Thoracic aorta (tissue), 2 donors: ENCODE measurements around the gene IGSF21. TPM values are rescaled to one million over a fixed set of nuclear protein-coding genes. Genes with fewer than 3 reads are reported as not detected.
"Not testable (repeated sequence)": the region's sequence is repeated elsewhere in the genome, so short reads cannot be mapped to it uniquely, and the experiment has no call there.

Source experiments
- ATAC-seq: fragments of 150-250 bp; one replicate; pipeline ENCODE4 v1.8.0; 2017; ENCODE audit warnings: low read depth; ENCODE audit not compliant: insufficient number of reproducible peaks, low FRiP score
- DNase-seq: peaks from one replicate; pipeline ENCODE4 v3.0.0-alpha.2; 2020; ENCODE audit warnings: low spot score
- H3K27ac ChIP-seq, 2 donors: fragments of 200-600 bp; sonication (generic); 1 replicate in 1 of 2; 2 replicates in 1 of 2; pipeline ENCODE4 v1.5.1; 2016; ENCODE audit warnings: mild to moderate bottlenecking in 2 of 2, moderate library complexity in 2 of 2
- H3K27me3 ChIP-seq: fragments of 200-600 bp; sonication (generic); replicated peaks from 2 replicates; pipeline ENCODE4 v1.6.0; 2016; ENCODE audit warnings: mild to moderate bottlenecking; ENCODE audit not compliant: insufficient read depth
- H3K36me3 ChIP-seq: fragments of 200-600 bp; sonication (generic); one replicate; pipeline ENCODE4 v1.5.1; 2016
- H3K4me1 ChIP-seq, 2 donors: fragments of 200-600 bp; sonication (generic); 1 replicate in 1 of 2; 2 replicates in 1 of 2; pipeline versions ENCODE4 v1.5.1 to v1.6.0; 2016; ENCODE audit warnings: low read depth in 2 of 2, mild to moderate bottlenecking in 1 of 2; ENCODE audit not compliant: control insufficient read depth in 1 of 2
- H3K4me3 ChIP-seq: fragments of 200-600 bp; sonication (generic); 2 replicates; pipeline ENCODE4 v1.5.1; 2016; ENCODE audit warnings: mild to moderate bottlenecking
- H3K9me3 ChIP-seq: fragments of 200-600 bp; sonication (generic); 2 replicates; pipeline ENCODE4 v1.5.1; 2016
- CTCF ChIP-seq: fragments of 200-600 bp; sonication (generic); IDR thresholded peaks from one replicate; pipeline ENCODE4 v1.5.1; 2019; ENCODE audit warnings: antibody characterized with exemption
- total RNA-seq, 2 donors: library from RNA; depleted of rRNA; stranded (reverse); fragments of >200 nt; gene quantifications; one replicate each; pipeline versions ENCODE4 v1.1.0 to v1.2.3, GENCODE V29; 2016

Gene IGSF21
- total RNA-seq, 2 donors from 2014 or later: 5.0 to 10.9 TPM

GRCh38 chr1:18412882-18413353, 305.3 kb downstream of the IGSF21 start:
- Histone ChIP-seq H3K36me3 (no peaks in the 10 kb centered on the region), H3K27me3 (no peaks in the 10 kb centered on the region), H3K27ac (no peak overlapping the region), H3K4me3 (no peak overlapping the region), H3K4me1 (no peaks in the 10 kb centered on the region), H3K9me3 (peaks cover 16% of the 10 kb centered on the region)
- ATAC-seq (no peak), DNase-seq (no peak)
- TF ChIP-seq CTCF: no peak

- TF ChIP-seq CTCF: no peak
- Histone ChIP-seq H3K27ac (no peak overlapping the region), H3K27me3 (no peaks in the 10 kb centered on the region), H3K4me3 (no peak overlapping the region), H3K36me3 (no peaks in the 10 kb centered on the region), H3K4me1 (no peaks in the 10 kb centered on the region), H3K9me3 (peaks cover 16% of the 10 kb centered on the region)
- ATAC-seq (no peak), DNase-seq (no peak)
These were observed 306.1 kb downstream of the IGSF21 start for GRCh38 chr1:18413541-18414305.

- DNase-seq (no peak), ATAC-seq (no peak)
- TF ChIP-seq CTCF: no peak
- Histone ChIP-seq H3K27me3 (no peaks in the 10 kb centered on the region), H3K4me1 (no peaks in the 10 kb centered on the region), H3K36me3 (no peaks in the 10 kb centered on the region), H3K4me3 (no peak overlapping the region), H3K9me3 (peaks cover 16% of the 10 kb centered on the region), H3K27ac (no peak overlapping the region)
These were observed 306.7 kb downstream of the IGSF21 start for GRCh38 chr1:18414321-18414720.

- H3K27me3 ChIP-seq: no peaks in the 10 kb centered on the region
- TF ChIP-seq CTCF: no peak
- ATAC-seq: no peak
These were observed 307.4 kb downstream of the IGSF21 start for GRCh38 chr1:18414872-18415447.

GRCh38 chr1:18415448-18416027, 307.9 kb downstream of the IGSF21 start:
- H3K9me3 ChIP-seq: peaks cover 16% of the 10 kb centered on the region
- DNase-seq: no peak
- no peak for TF ChIP-seq CTCF
- H3K4me1 ChIP-seq: no peaks in the 10 kb centered on the region
- no peak overlapping the region for H3K27ac ChIP-seq
- H3K27me3 ChIP-seq: no peaks in the 10 kb centered on the region
- no peak for ATAC-seq
- H3K36me3 ChIP-seq: no peaks in the 10 kb centered on the region
- no peak overlapping the region for H3K4me3 ChIP-seq

More at GRCh38 chr1:18414872-18415447, 307.4 kb downstream of the IGSF21 start:
- no peaks in the 10 kb centered on the region for H3K36me3 ChIP-seq
- no peak overlapping the region for H3K27ac ChIP-seq
- peaks cover 16% of the 10 kb centered on the region for H3K9me3 ChIP-seq
- no peaks in the 10 kb centered on the region for H3K4me1 ChIP-seq
- no peak for DNase-seq
- no peak overlapping the region for H3K4me3 ChIP-seq

GRCh38 chr1:18416126-18416525, 308.5 kb downstream of the IGSF21 start:
- H3K27me3 ChIP-seq, H3K4me3 ChIP-seq, H3K4me1 ChIP-seq, H3K36me3 ChIP-seq, ATAC-seq, H3K27ac ChIP-seq, DNase-seq: not testable (repeated sequence)
- H3K9me3 ChIP-seq: peaks cover 16% of the 10 kb centered on the region
